Neuron (in vitro differentiated cells): ENCODE results near the gene C4orf33.
"Not testable (repeated sequence)": the region's sequence is repeated elsewhere in the genome, so short reads cannot be mapped to it uniquely, and the experiment has no call there.

Experiments
- H2AFZ ChIP-seq: one replicate; pipeline ENCODE4 v1.6.1; 2013; ENCODE audit warnings: low read depth, mild to moderate bottlenecking, inconsistent platforms, low read length, moderate library complexity
- H3K27me3 ChIP-seq: one replicate; pipeline ENCODE4 v1.6.1; 2013; ENCODE audit warnings: low read length; ENCODE audit not compliant: insufficient read depth
- H3K36me3 ChIP-seq: one replicate; pipeline ENCODE4 v1.6.1; 2013; ENCODE audit warnings: low read length; ENCODE audit not compliant: insufficient read depth
- H3K4me1 ChIP-seq: one replicate; pipeline ENCODE4 v1.6.1; 2013; ENCODE audit warnings: low read length; ENCODE audit not compliant: insufficient read depth
- H3K4me3 ChIP-seq: 2 replicates; pipeline ENCODE4 v1.5.1; 2013; ENCODE audit warnings: mild to moderate bottlenecking, low read length, moderate library complexity
- H3K9me3 ChIP-seq: one replicate; pipeline ENCODE4 v1.6.1; 2013; ENCODE audit warnings: low read length

The C4orf33 gene

GRCh38 chr4:129094347-129094746 is 1.6 kb upstream of the C4orf33 start:
- Histone ChIP-seq H3K9me3 (no peaks in the 10 kb centered on the region), H3K4me3 (peak overlapping the region; percentile 72), H3K27me3 (no peaks in the 10 kb centered on the region), H2AFZ (peak overlapping the region; percentile 54), H3K4me1 (peaks cover 31% of the 10 kb centered on the region), H3K36me3 (no peaks in the 10 kb centered on the region)

GRCh38 chr4:129098531-129099001 is 2.6 kb downstream of the C4orf33 start:
- no peak overlapping the region for H2AFZ ChIP-seq
- no peak overlapping the region for H3K4me3 ChIP-seq
- peaks cover 19% of the 10 kb centered on the region for H3K4me1 ChIP-seq
- no peaks in the 10 kb centered on the region for H3K9me3 ChIP-seq
- no peaks in the 10 kb centered on the region for H3K36me3 ChIP-seq
- H3K27me3 ChIP-seq: no peaks in the 10 kb centered on the region

- H3K9me3 ChIP-seq: no peaks in the 10 kb centered on the region
- peaks cover 8% of the 10 kb centered on the region for H3K36me3 ChIP-seq
- no peaks in the 10 kb centered on the region for H3K27me3 ChIP-seq
- no peak overlapping the region for H3K4me3 ChIP-seq
- no peak overlapping the region for H2AFZ ChIP-seq
- no peaks in the 10 kb centered on the region for H3K4me1 ChIP-seq
Measured at GRCh38 chr4:129109965-129110824, 14.2 kb downstream of the C4orf33 start.

- no peaks in the 10 kb centered on the region for H3K9me3 ChIP-seq
- H3K4me3 ChIP-seq: no peak overlapping the region
- no peaks in the 10 kb centered on the region for H3K27me3 ChIP-seq
- peaks cover 8% of the 10 kb centered on the region for H3K36me3 ChIP-seq
- H2AFZ ChIP-seq: no peak overlapping the region
- H3K4me1 ChIP-seq: no peaks in the 10 kb centered on the region
Measured at GRCh38 chr4:129110931-129111330, 15.0 kb downstream of the C4orf33 start.

- Histone ChIP-seq H3K36me3 (peaks cover 8% of the 10 kb centered on the region), H3K27me3 (no peaks in the 10 kb centered on the region), H3K4me3 (no peak overlapping the region), H2AFZ (no peak overlapping the region), H3K4me1 (no peaks in the 10 kb centered on the region), H3K9me3 (no peaks in the 10 kb centered on the region)
Measured at GRCh38 chr4:129111919-129112318, 16.0 kb downstream of the C4orf33 start.

GRCh38 chr4:129113434-129113833 is 17.5 kb downstream of the C4orf33 start:
- Histone ChIP-seq H3K9me3 (no peaks in the 10 kb centered on the region), H3K4me3 (no peak overlapping the region), H3K4me1 (no peaks in the 10 kb centered on the region), H3K27me3 (no peaks in the 10 kb centered on the region), H2AFZ (no peak overlapping the region), H3K36me3 (peaks cover 8% of the 10 kb centered on the region)

- Histone ChIP-seq H3K36me3 (peaks cover 8% of the 10 kb centered on the region), H3K4me1 (no peaks in the 10 kb centered on the region), H3K9me3 (no peaks in the 10 kb centered on the region), H2AFZ (no peak overlapping the region), H3K27me3 (no peaks in the 10 kb centered on the region), H3K4me3 (no peak overlapping the region)
Measured at GRCh38 chr4:129113919-129114318, 18.0 kb downstream of the C4orf33 start.

GRCh38 chr4:129117705-129118104 is 21.8 kb downstream of the C4orf33 start:
- Histone ChIP-seq H3K27me3 (no peaks in the 10 kb centered on the region), H2AFZ (no peak overlapping the region), H3K4me1 (no peaks in the 10 kb centered on the region), H3K9me3 (no peaks in the 10 kb centered on the region), H3K4me3 (no peak overlapping the region), H3K36me3 (no peaks in the 10 kb centered on the region)

GRCh38 chr4:129126614-129127013 is 30.7 kb downstream of the C4orf33 start:
- not testable (repeated sequence) for H3K9me3 ChIP-seq, H3K4me1 ChIP-seq, H3K4me3 ChIP-seq, H3K27me3 ChIP-seq, H2AFZ ChIP-seq, H3K36me3 ChIP-seq

GRCh38 chr4:129129143-129129542 is 33.2 kb downstream of the C4orf33 start:
- Histone ChIP-seq H2AFZ (no peak overlapping the region), H3K9me3 (no peaks in the 10 kb centered on the region), H3K27me3 (no peaks in the 10 kb centered on the region), H3K4me1 (no peaks in the 10 kb centered on the region), H3K36me3 (no peaks in the 10 kb centered on the region), H3K4me3 (no peak overlapping the region)

GRCh38 chr4:129131343-129131742 is 35.4 kb downstream of the C4orf33 start:
- Histone ChIP-seq H3K9me3 (no peaks in the 10 kb centered on the region), H3K4me3 (no peak overlapping the region), H3K4me1 (no peaks in the 10 kb centered on the region), H3K36me3 (no peaks in the 10 kb centered on the region), H2AFZ (no peak overlapping the region), H3K27me3 (no peaks in the 10 kb centered on the region)

- Histone ChIP-seq H3K27me3 (no peaks in the 10 kb centered on the region), H3K36me3 (no peaks in the 10 kb centered on the region), H2AFZ (no peak overlapping the region), H3K4me1 (peaks cover 12% of the 10 kb centered on the region), H3K9me3 (no peaks in the 10 kb centered on the region), H3K4me3 (no peak overlapping the region)
Measured at GRCh38 chr4:129136433-129136832, 40.5 kb downstream of the C4orf33 start.

- Histone ChIP-seq H2AFZ (no peak overlapping the region), H3K4me3 (no peak overlapping the region), H3K9me3 (no peaks in the 10 kb centered on the region), H3K4me1 (peaks cover 12% of the 10 kb centered on the region), H3K36me3 (no peaks in the 10 kb centered on the region), H3K27me3 (no peaks in the 10 kb centered on the region)
Measured at GRCh38 chr4:129138810-129139496, 43.0 kb downstream of the C4orf33 start.
